Ishikawa (cell line): ENCODE data around the gene ARL4D.

Experiments used
- CEBPB ChIP-seq: IDR thresholded peaks from 2 replicates; pipeline ENCODE4 v1.6.1; 2012
- CREB1 ChIP-seq: IDR thresholded peaks from 2 replicates; pipeline ENCODE4 v1.6.1; 2012; ENCODE audit warnings: low read depth
- EGR1 ChIP-seq: IDR thresholded peaks from 2 replicates; pipeline ENCODE4 v1.6.1; 2012
- EP300 ChIP-seq: IDR thresholded peaks from 2 replicates; pipeline ENCODE4 v1.6.1; 2012; ENCODE audit warnings: borderline replicate concordance
- FOXM1 ChIP-seq: IDR thresholded peaks from 2 replicates; pipeline ENCODE4 v1.6.1; 2012; ENCODE audit warnings: low read depth, borderline replicate concordance
- NFIC ChIP-seq: IDR thresholded peaks from 2 replicates; pipeline ENCODE4 v1.6.1; 2012
- RAD21 ChIP-seq: IDR thresholded peaks from 2 replicates; pipeline ENCODE4 v1.6.1; 2012; ENCODE audit warnings: low read depth
- REST ChIP-seq: IDR thresholded peaks from 2 replicates; pipeline ENCODE4 v1.6.1; 2012; ENCODE audit warnings: low read depth, mild to moderate bottlenecking
- TAF1 ChIP-seq: IDR thresholded peaks from 2 replicates; pipeline ENCODE4 v1.6.1; 2012; ENCODE audit warnings: low read depth, mild to moderate bottlenecking
- TCF12 ChIP-seq: IDR thresholded peaks from 2 replicates; pipeline ENCODE4 v1.6.1; 2012; ENCODE audit warnings: low read depth
- TEAD4 ChIP-seq: IDR thresholded peaks from 2 replicates; pipeline ENCODE4 v1.6.1; 2012
- USF1 ChIP-seq: IDR thresholded peaks from 2 replicates; pipeline ENCODE4 v1.6.1; 2012
- YY1 ChIP-seq: IDR thresholded peaks from 2 replicates; pipeline ENCODE4 v1.6.1; 2012; ENCODE audit warnings: low read depth
- ZBTB7A ChIP-seq: IDR thresholded peaks from 2 replicates; pipeline ENCODE4 v1.6.1; 2012; ENCODE audit warnings: low read depth
- TF ChIP-seq, protein P1 (sequence below): IDR thresholded peaks from 2 replicates; pipeline ENCODE4 v1.6.1; 2012

The ARL4D gene

DNA sequence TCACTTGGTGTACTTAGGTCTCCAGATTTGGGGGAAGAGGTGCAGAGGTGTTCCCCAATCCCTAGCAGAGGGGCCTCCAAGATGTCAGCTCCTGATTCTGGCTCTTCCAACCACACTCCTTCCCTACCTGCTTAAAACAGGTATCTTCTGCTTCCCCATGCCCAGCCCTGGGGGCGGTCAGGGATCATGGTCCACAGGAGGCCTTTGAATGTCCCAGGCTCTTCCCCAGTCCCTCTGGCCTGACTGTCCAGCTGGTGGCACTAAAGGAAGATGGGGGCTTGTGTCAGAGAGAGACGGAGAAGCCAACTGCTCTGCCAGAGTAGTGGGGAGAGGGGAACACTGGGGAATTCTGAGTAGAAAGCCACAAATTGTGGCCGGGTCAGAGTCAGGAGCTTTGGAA, 3.8 kb downstream of the ARL4D start:
- TF ChIP-seq YY1 (no peak), REST (no peak), EGR1 (no peak), EP300 (no peak), TCF12 (no peak), RAD21 (no peak)

- TF ChIP-seq TEAD4 (no peak), CEBPB (no peak), CREB1 (no peak), TAF1 (no peak), FOXM1 (no peak), RAD21 (no peak), EP300 (no peak), TCF12 (no peak), REST (no peak), YY1 (no peak), ZBTB7A (no peak), USF1 (no peak)
- TF ChIP-seq, protein P1, sequence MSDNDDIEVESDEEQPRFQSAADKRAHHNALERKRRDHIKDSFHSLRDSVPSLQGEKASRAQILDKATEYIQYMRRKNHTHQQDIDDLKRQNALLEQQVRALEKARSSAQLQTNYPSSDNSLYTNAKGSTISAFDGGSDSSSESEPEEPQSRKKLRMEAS = no peak
Measured at GRCh38 chr17:43403846-43404245, 5.1 kb downstream of the ARL4D start.

DNA sequence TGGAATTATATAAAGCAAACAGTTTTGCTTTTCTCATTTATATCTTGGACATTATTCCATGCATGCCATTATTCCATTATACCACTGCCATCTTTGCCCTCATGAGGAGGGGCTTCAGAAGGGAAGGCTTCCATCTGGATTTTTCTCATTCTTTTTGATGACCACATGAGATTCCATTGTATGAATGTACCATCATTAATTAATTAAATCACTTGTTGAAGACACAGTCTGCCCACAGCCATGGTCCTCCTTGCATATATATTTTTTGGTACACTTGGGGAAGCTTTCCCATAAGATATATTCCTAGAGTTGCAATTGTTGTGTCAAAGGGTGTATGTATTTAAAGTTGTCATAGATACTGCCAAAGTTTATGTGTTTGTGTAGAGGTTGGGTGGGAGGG, 7.1 kb downstream of the ARL4D start:
- TF ChIP-seq CREB1 = no peak
- TF ChIP-seq, protein P1 = no peak
- TF ChIP-seq ZBTB7A = no peak
- no peak for TF ChIP-seq FOXM1
- TF ChIP-seq NFIC = no peak
- no peak for TF ChIP-seq USF1
- no peak for TF ChIP-seq CEBPB
- TF ChIP-seq YY1 = no peak
- TF ChIP-seq EP300 = no peak
- TF ChIP-seq TAF1 = no peak
- no peak for TF ChIP-seq EGR1
- TF ChIP-seq TCF12 = no peak
- TF ChIP-seq REST = no peak
- TF ChIP-seq TEAD4 = no peak
- TF ChIP-seq RAD21 = no peak

GRCh38 chr17:43406676-43407645, 8.2 kb downstream of the ARL4D start:
- TF ChIP-seq, protein P1 = no peak
- TF ChIP-seq EGR1 = no peak
- no peak for TF ChIP-seq FOXM1
- no peak for TF ChIP-seq ZBTB7A
- no peak for TF ChIP-seq EP300
- TF ChIP-seq YY1 = no peak
- TF ChIP-seq USF1 = no peak
